ENCODE measurements around the gene EBLN2.

Gene EBLN2

DNA sequence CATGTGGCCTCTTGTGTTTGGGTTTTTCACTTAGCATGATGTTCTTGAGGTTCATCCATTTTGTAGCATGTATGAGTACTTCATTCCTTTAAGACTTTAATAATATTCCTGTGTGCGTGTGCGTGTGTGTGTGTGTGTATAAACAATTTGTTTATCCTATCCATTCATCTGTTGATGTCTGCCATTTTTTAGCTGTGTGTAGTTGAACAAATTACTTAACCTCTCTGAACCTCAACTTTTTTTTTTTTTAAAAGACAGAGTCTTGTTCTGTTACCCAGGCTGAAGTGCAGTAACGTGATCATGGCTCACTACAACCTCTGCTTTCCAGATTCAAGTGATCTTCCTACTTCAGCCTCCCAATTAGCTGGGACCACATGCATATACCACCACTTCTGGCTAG, 47.3 kb downstream of the EBLN2 start:
- DNase-seq = no peak

DNA sequence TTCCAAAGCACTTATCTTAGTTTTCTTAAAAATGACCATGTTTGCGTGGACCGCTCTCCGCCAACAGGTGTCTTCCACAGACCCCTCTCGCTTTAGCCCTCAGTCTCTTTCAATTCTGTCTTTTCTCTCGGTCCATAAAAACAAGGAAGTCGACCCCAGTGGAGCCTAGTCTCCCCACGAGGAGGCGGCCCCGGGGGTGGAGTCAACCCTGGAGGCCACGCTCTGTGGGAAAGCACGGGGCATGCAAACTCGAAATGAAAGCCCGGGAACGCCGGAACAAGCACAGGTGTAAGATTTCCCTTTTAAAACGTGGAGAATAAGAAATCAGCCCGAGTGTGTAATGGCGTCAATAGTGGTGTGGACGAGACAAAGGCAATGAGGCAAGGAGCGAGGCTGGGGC, 49.1 kb downstream of the EBLN2 start:
- DNase-seq = no peak

All from CD4-positive, alpha-beta T cell treated with Interleukin-17A for 4 hours (primary cell).